HTR-8/SVneo (cell line): ENCODE measurements around the gene PYDC2.
"Not testable (repeated sequence)": the region's sequence is repeated elsewhere in the genome, so short reads cannot be mapped to it uniquely, and the experiment has no call there.

ENCODE experiments used
- DNase-seq: peaks from one replicate; pipeline ENCODE4 v3.0.0; 2011; ENCODE audit warnings: low spot score, mixed read lengths; ENCODE audit not compliant: insufficient read length
- FAIRE-seq: peaks from 2 replicates; lab custom pipeline; 2011; peaks lifted over from hg19 to GRCh38; lab: Jason Lieb, UNC

PYDC2 gene

DNA sequence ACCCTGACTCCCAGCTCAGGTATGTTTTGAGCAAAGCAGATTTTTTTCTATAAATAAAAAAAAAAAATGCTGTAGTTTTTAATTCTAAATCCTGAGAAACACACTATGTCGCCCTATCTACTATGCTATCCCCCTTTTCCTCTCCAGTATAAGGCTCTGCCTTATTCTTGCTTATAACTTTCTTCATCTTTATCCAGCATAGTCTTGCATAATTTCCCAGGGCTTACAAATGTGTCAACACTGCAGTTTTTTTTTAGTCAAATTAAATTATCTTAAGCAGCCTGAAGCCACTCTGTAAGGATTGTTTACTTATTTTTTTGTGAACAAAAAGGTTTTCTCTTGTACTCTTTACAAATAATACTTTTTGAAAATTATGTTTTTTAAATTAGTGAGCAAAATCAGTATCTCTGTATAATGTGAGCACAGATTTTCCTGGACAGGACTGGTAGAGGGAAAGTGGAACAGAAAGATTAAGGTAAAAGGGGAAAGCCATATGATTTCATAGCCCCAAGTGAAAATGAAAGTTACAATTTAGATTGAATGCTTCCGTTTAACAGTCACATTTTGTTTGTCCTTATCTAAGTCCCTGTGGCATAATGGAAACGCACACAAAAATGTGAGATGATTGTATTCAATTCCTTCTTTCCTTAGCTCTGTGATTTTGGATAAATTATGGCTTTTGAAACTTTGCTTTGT lies 5.6 kb upstream of the PYDC2 start:
- FAIRE-seq (no peak), DNase-seq (no peak)

- FAIRE-seq (no peak), DNase-seq (no peak)
Measured at GRCh38 chr3:191460360-191460759, 603 bp upstream of the PYDC2 start.

DNA sequence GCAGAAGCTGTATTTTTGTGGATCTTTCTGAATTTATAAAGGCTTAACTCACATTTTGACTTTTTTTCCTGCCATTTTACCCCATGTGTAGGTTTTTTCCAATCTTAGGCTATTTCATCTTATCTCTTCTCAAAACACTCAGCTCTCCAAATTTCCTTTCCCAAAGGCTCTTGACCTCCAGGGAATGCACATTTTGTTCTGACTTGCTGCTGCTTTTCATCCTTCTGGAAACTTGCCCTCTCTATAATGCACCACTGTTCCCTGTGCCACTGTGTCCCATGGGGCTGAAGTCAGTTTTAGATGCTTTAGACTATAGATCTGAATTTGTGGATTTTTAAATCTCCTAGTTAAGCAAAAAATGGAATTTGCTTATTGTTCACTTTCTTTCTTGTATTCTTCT lies 9.1 kb downstream of the PYDC2 start:
- no peak for FAIRE-seq
- no peak for DNase-seq

GRCh38 chr3:191470545-191470944 lies 9.6 kb downstream of the PYDC2 start:
- DNase-seq (no peak), FAIRE-seq (no peak)

DNA sequence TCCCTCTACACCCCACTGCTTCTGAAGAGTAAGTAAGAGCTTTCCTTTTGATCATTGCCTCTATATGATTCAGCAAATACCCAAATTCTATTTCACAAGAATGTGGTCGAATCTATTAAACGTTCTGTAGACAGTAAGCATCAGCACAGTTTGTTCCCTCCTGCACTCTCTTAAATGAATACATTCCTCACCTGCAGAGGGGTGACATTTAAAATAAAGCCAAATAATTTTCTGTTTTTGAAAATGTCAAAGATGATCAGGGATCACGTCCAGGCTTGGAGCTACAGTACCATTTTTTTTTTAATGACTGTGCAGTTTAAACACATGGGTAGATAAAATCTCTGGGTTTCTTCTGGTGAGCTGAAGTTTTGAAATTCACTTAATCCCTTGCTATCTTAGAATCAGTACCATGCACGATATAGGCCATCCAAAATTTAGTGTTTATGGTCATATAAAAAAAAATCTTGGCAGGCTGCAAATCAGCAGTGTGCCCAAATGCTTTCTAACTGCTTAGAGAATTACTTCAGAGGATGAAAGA lies 12.8 kb downstream of the PYDC2 start:
- no peak for DNase-seq
- FAIRE-seq, result no peak

DNA sequence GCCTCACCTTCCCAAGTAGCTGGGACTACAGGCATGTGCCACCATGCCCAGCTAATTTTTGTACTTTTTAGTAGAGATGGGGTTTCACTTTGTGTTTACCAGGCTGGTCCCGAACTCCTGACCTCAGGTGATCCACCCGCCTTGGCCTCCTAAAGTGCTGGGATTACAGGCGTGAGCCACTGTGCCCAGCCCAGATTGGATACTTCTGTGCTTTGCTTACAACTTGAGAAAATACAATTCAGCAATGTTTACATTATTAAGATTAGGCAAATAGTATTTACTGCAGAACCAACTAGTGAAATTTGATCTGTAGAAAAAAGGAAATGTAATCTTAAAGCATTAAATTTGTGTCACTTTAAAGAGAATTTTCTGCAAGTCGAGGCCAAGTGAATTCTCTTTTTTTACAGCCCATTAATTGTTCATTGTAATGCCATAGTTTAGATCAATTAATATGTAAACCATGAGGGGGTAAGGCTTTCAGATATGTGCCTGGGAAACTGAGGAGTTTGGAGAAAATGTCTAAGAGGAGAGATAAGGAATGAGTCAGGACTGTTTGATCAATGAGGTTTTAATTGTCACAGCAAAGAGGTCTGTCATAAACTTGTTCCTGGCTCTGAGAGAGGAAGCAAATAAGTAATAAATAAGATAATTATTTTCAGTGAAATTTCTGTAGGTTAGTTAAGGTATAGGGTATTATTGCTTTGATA lies 15.3 kb downstream of the PYDC2 start:
- DNase-seq (no peak), FAIRE-seq (no peak)

- DNase-seq, FAIRE-seq: not testable (repeated sequence)
Measured at GRCh38 chr3:191483994-191484393, 23.0 kb downstream of the PYDC2 start.

GRCh38 chr3:191484461-191484860 lies 23.5 kb downstream of the PYDC2 start:
- no peak for FAIRE-seq
- no peak for DNase-seq

- FAIRE-seq, result no peak
- no peak for DNase-seq
Measured at GRCh38 chr3:191492601-191493000, 31.6 kb downstream of the PYDC2 start.

GRCh38 chr3:191493336-191493735 lies 32.4 kb downstream of the PYDC2 start:
- FAIRE-seq (no peak), DNase-seq (no peak)

DNA sequence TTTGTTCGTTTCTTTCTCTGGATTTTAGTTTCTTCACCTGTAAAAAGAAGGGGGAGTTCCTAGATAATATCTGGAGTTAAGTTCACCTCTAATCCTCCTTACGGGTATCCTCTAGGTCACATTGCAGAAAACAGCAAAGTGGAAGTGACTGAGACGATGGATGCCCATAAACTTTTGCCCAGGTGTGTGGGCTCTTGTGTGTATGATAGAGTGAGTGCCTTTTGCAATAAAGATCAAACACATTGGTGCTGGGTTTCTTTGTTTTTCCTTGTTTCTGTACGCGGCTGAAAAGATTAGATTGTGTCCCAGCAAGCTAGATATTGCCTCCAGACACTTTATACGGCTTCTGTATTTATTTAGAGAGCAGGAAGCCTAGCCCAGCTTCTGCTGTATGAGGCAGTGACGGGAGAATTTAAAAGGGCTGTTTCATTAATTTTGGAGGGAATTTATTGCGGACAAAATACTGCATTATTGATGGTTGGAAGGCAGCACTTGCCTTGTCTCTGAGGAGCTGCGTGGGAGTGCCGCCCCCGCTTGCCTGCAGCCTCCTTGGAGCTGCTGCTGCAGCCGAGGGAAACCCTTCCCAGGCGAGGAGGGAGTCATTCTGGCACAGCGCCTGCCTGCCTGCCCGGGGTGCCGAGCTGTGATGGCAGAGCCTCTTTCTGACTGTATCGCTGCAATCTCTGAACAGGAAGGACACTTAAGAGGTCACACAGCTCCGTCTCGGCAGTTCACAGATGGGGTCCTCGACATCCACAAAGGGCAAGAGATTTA lies 38.5 kb downstream of the PYDC2 start:
- FAIRE-seq (peak; percentile 79), DNase-seq (peak; percentile 48)

DNA sequence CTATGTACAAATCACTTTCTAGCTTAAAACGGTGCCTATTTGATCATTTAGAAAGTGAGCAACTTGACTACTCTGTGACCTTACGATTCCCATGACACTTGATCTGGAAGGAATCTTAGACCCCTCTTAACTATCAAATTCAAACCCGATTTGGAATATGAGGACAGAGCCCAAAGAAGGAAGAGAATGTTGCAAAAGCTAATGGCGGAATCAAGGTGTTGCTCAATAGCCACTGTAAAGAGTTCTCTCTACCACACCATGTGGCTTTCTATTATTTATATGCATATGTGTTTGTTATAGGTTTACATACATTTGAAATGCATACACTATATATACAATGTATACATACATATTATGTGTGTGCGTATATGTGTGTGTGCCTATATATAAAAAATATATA lies 39.9 kb downstream of the PYDC2 start:
- DNase-seq (no peak), FAIRE-seq (no peak)

DNA sequence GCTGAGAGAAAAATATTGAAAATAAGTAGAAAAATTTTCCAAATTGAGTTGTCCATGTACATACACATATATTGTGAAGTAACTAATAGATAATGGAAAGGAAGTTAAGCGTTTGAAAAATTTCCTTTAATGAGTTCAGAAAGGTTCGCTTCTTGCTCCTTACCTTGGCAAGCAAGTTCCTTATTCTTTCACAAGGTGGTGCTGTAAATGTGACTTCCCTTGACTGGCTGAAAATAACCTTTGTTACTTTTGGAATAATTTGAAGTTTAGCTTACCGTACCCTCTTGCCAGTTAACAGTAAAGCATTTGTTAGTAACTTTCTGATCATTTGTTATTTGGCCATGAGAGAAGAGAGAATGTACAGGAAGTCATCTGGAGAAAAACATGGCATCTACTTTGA lies 41.6 kb downstream of the PYDC2 start:
- DNase-seq, result peak; percentile 10
- FAIRE-seq, result no peak

DNA sequence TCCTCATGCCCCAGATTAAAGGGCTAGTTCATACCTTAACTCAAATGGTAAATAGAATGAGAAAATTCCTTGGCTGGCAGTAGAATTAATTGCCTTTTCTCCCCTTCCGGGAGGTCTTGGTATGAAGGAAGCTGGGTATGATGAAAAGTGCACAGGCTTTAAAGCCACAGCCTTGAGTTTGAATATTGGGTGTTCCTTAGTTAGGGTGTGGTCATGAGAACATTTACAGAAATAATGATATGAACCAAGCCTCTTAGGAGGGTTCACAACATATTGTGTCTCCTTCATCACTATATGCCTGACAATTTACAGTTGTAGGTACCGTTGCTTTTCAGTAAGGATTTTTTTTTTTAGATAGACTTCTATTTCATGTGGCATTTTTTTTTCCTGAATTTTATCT lies 48.1 kb downstream of the PYDC2 start:
- DNase-seq (no peak), FAIRE-seq (no peak)
